Spleen (tissue), 13 donors: ENCODE measurements around the gene TMEM121B. TPM values are rescaled to one million over a fixed set of nuclear protein-coding genes. Genes with fewer than 3 reads are reported as not detected.
A peak's percentile ranks its signal among the peaks of the same experiment; 100 is the strongest.

ENCODE experiments used
- DNase-seq: peaks from one replicate; pipeline ENCODE4 v3.0.0-alpha.2; 2020
- H3K27ac ChIP-seq, 8 donors: fragments of 200-600 bp; sonication (generic) in 7 of 8; 1 replicate in 4 of 8; 2 replicates in 4 of 8; pipeline versions ENCODE4 v1.5.0 to v1.8.0; 2016 to 2021; ENCODE audit warnings: inconsistent platforms in 4 of 8, mild to moderate bottlenecking in 4 of 8, moderate library complexity in 1 of 8
- H3K27me3 ChIP-seq, 7 donors: fragments of 200-600 bp; sonication (generic) in 6 of 7; replicated peaks in 1 of 7; 1 replicate in 4 of 7; 2 replicates in 3 of 7; pipeline versions ENCODE4 v1.5.0 to v1.8.0; 2016 to 2021; ENCODE audit warnings: inconsistent platforms in 3 of 7, mild to moderate bottlenecking in 1 of 7
- H3K36me3 ChIP-seq, 6 donors: fragments of 200-600 bp; sonication (generic) in 5 of 6; 1 replicate in 4 of 6; 2 replicates in 2 of 6; pipeline versions ENCODE4 v1.5.0 to v1.8.0; 2016 to 2021; ENCODE audit warnings: inconsistent platforms in 2 of 6
- H3K4me1 ChIP-seq, 6 donors: fragments of 200-600 bp; sonication (generic) in 5 of 6; 1 replicate in 3 of 6; 2 replicates in 3 of 6; pipeline versions ENCODE4 v1.5.0 to v1.8.0; 2016 to 2021; ENCODE audit warnings: inconsistent platforms in 3 of 6
- H3K4me3 ChIP-seq, 8 donors: fragments of 200-600 bp; sonication (generic) in 7 of 8; 1 replicate in 4 of 8; 2 replicates in 4 of 8; pipeline versions ENCODE4 v1.5.0 to v1.8.0; 2016 to 2021; ENCODE audit warnings: inconsistent platforms in 4 of 8, mild to moderate bottlenecking in 4 of 8, moderate library complexity in 2 of 8
- H3K9me3 ChIP-seq, 8 donors: fragments of 200-600 bp; sonication (generic) in 7 of 8; 1 replicate in 4 of 8; 2 replicates in 4 of 8; pipeline versions ENCODE4 v1.5.0 to v1.8.0; 2016 to 2021; ENCODE audit warnings: inconsistent platforms in 4 of 8
- CTCF ChIP-seq, 11 experiments: fragments of 200-600 bp in 7 of 11; fragments of 450-650 bp in 4 of 11; sonication (generic) in 4 of 11; IDR thresholded peaks in 8 of 11; conservative IDR thresholded peaks in 3 of 11; 1 replicate in 7 of 11; 2 replicates in 4 of 11; pipeline versions ENCODE4 v1.4.0 to v1.8.0; 2016 to 2021; ENCODE audit warnings: antibody characterized with exemption in 11 of 11, inconsistent platforms in 4 of 11, mild to moderate bottlenecking in 1 of 11
- POLR2A ChIP-seq, 3 donors: fragments of 450-650 bp; IDR thresholded peaks; one replicate each; pipeline ENCODE4 v1.5.1; 2017; ENCODE audit warnings: antibody characterized with exemption in 3 of 3, mild to moderate bottlenecking in 1 of 3
- POLR2AphosphoS5 ChIP-seq, 3 donors: sonication (generic); formaldehyde crosslinking; IDR thresholded peaks; one replicate each; pipeline ENCODE4 v1.5.1; 2017; ENCODE audit warnings: antibody characterized with exemption in 3 of 3
- WGBS, 5 donors: extraction: QIAGEN DNeasy Blood & Tissue Kit in 3 of 5; methylation state at CpG; one replicate each; pipeline versions ENCODE4 v1.1.5 to v1.1.7; 2013 to 2018; 5-methylcytosine and 5-hydroxymethylcytosine counted together
- intact Hi-C: fragments of 100-400 bp; cut with DNase I; formaldehyde crosslinking; loops from one replicate; pipeline ENCODE4 v1.15.0; 2023; ENCODE audit warnings: low total_unique reads
- long read RNA-seq, 2 donors: transcript quantifications; one replicate each; lab custom pipeline, GENCODE V29; 2026
- polyA plus RNA-seq, 3 donors: library from polyadenylated mRNA; stranded (reverse); fragments of 200-250 nt; gene quantifications; one replicate each; pipeline ENCODE4 v1.2.1, GENCODE V29; 2013
- total RNA-seq, 7 donors: library from RNA; depleted of rRNA in 3 of 7; stranded (reverse); fragments of >200 nt in 3 of 7; fragmentation: NEBNext Ultra II Directional in 4 of 7; extraction: Animal tissue kit (Norgen Biotek cat#: 25700) in 4 of 7; gene quantifications; one replicate each; pipeline versions ENCODE4 v1.1.0 to v1.2.1, GENCODE V29; 2016 to 2021
- donor health status: healthy with polysubstance abuse.
- donor health status: DM: no; HTN: no; CAD: no; lungs with moderate emphysema.
- donor health status: DM: no; HTN: no; CAD: no.
- donor health status: Bipolar disorder and iron deficiency.
- donor health status: healthy.
- donor health status: DM: no; HTN: no; CAD: no.
- donor health status: DM: yes; HTN: yes; CAD: no.

The TMEM121B gene
- total RNA-seq: 1 to 10 TPM in 3 of 7 donors, under 1 TPM in 4; 0.72 to 3.6 (median 0.98) TPM
- polyA plus RNA-seq: under 1 TPM; 0.03 to 0.19 (median 0.15) TPM
- long read RNA-seq, donor 1, full-length matches to known transcripts: 1 of 1 reads
- long read RNA-seq, donor 1, partial matches to known transcripts: 0 of 1 reads
- long read RNA-seq, donor 1, other reads (novel, unspliced or antisense): 0 of 1 reads
- long read RNA-seq, donor 2, full-length matches to known transcripts: 1 of 1 reads
- long read RNA-seq, donor 2, partial matches to known transcripts: 0 of 1 reads
- long read RNA-seq, donor 2, other reads (novel, unspliced or antisense): 0 of 1 reads

GRCh38 chr22:17121233-17122195 is at the start of gene TMEM121B:
Gene TMEM121B, minus strand, starts transcription at chr22:17121360. Its CDS starts 233 bp downstream, at chr22:17121127.
- H3K27ac ChIP-seq: peak within 1 kb of the TSS in 2 of 8 donors; percentile 5 to 38
- 10 to 13% (median 12%) methylated on average over 52 to 69 of the region's 69 CpGs for WGBS, 5 donors
- intact Hi-C loops: no loop called here
- H3K4me1 ChIP-seq: peaks cover 19 to 53% (median 47%) of the 10 kb centered on the region in 6 donors
- H3K9me3 ChIP-seq: no peaks in the 10 kb centered on the region
- no peaks in the 10 kb centered on the region for H3K36me3 ChIP-seq
- peak; percentile 86 for DNase-seq
- peak within 1 kb of the TSS; percentile 34 to 65 (median 58) for H3K4me3 ChIP-seq
- peaks cover 0 to 58% (median 34%) of the 10 kb centered on the region in 7 donors for H3K27me3 ChIP-seq
- TF ChIP-seq CTCF (IDR thresholded peaks at IDR 0.05 in 8 of 11, conservative IDR thresholded peaks at IDR 0.05 in 3 of 11): no peak
- no peak for TF ChIP-seq POLR2A (IDR thresholded peaks at IDR 0.05)
- peak in 1 of 3 donors; percentile 35 for TF ChIP-seq POLR2AphosphoS5 (IDR thresholded peaks at IDR 0.05)

GRCh38 chr22:17167486-17167885 is 46.3 kb upstream of the TMEM121B start:
- DNase-seq: no peak
- Histone ChIP-seq H3K4me3 (no peak overlapping the region), H3K27me3 (no peaks in the 10 kb centered on the region), H3K9me3 (no peaks in the 10 kb centered on the region), H3K36me3 (no peaks in the 10 kb centered on the region), H3K4me1 (peaks cover 0 to 29% (median 15%) of the 10 kb centered on the region in 6 donors), H3K27ac (peak overlapping the region in 1 of 8 donors; percentile 12)
- intact Hi-C loops: no loop called here
- no peak for TF ChIP-seq CTCF (IDR thresholded peaks at IDR 0.05 in 8 of 11, conservative IDR thresholded peaks at IDR 0.05 in 3 of 11)
- TF ChIP-seq POLR2A (IDR thresholded peaks at IDR 0.05): no peak
- peak; percentile 52 to 54 (median 54) for TF ChIP-seq POLR2AphosphoS5 (IDR thresholded peaks at IDR 0.05)
- 51 to 70% (median 63%) methylated on average over 7 of the region's 7 CpGs for WGBS, 5 donors

GRCh38 chr22:17164392-17165024 is 43.3 kb upstream of the TMEM121B start:
- no peaks in the 10 kb centered on the region for H3K27me3 ChIP-seq
- WGBS, 5 donors: 73 to 88% (median 80%) methylated on average over 3 of the region's 3 CpGs
- no peak overlapping the region for H3K4me3 ChIP-seq

More at GRCh38 chr22:17164392-17165024, 43.3 kb upstream of the TMEM121B start:
- Histone ChIP-seq H3K4me1 (peaks cover 5 to 20% (median 8%) of the 10 kb centered on the region in 6 donors), H3K36me3 (no peaks in the 10 kb centered on the region), H3K9me3 (no peaks in the 10 kb centered on the region), H3K27ac (no peak overlapping the region)
- TF ChIP-seq POLR2AphosphoS5 (IDR thresholded peaks at IDR 0.05) (no peak), POLR2A (IDR thresholded peaks at IDR 0.05) (no peak), CTCF (IDR thresholded peaks at IDR 0.05 in 8 of 11, conservative IDR thresholded peaks at IDR 0.05 in 3 of 11) (no peak)
- intact Hi-C loops: no loop called here
- DNase-seq: peak; percentile 19
